ENCODE data around the gene C7orf25. TPM values are rescaled to one million over a fixed set of nuclear protein-coding genes. Genes with fewer than 3 reads are reported as not detected.

C7orf25 gene
- total and polyA plus RNA-seq, 5 donors, result 3.1 to 6.1 (median 5.3) TPM

DNA sequence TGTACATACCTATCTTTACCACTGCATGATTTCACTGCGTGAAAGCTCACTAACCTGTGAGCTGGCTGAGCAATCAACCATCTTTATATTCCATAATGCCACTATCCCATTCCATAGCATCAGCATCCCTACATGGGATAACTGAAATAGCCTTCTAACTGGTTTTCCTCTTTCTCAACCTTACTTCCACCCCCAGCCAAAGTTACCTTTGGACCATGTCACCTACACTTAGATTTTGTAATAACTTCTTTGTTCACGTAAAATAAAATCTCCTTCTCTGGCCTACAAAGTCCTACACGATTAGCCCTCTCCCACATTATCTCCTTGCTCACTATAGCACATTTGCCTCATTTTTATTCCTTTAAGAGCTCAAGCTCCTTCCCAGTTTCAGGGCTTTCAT, 17.6 kb upstream of the C7orf25 start:
- Histone ChIP-seq H3K27me3 (ENCODE audit: control insufficient read depth, insufficient read depth) (no peaks in the 10 kb centered on the region), H3K9me3 (ENCODE audit: control insufficient read depth, low read length) (no peaks in the 10 kb centered on the region), H3K4me3 (ENCODE audit: low read length) (no peak overlapping the region), H3K4me1 (ENCODE audit: control insufficient read depth, insufficient read depth, low read length) (peaks cover 4% of the 10 kb centered on the region), H3K27ac (ENCODE audit: low read length) (no peak overlapping the region)
- 75% methylated on average over 3 of the region's 3 CpGs for WGBS
- DNase-seq (no peak), ATAC-seq (no peak)
- intact Hi-C loops (cut with DNase I), result no loop called here

DNA sequence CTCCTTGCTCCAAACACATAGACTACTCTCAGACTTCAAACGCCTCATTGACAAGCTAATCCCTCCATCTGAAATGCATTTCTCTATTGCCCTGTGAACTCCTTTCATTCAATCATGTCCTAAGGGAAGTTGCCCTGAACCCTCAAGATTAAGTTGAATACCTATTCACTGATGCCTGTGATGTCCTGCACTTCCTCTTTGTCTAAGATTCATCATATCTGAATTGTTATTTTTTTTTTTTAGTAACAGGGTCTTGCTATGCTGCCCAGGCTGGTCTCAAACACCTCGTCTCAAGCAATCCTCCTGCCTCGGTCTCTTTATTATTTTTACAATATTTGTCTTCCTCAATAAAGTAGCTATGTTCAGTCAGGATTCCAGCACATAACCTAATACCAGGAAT, 16.9 kb upstream of the C7orf25 start:
- H3K27me3 ChIP-seq (ENCODE audit: control insufficient read depth, insufficient read depth), result no peaks in the 10 kb centered on the region
- no peak overlapping the region for H3K27ac ChIP-seq (ENCODE audit: low read length)
- peaks cover 4% of the 10 kb centered on the region for H3K4me1 ChIP-seq (ENCODE audit: control insufficient read depth, insufficient read depth, low read length)
- H3K4me3 ChIP-seq (ENCODE audit: low read length), result no peak overlapping the region
- DNase-seq, result no peak
- 75% methylated on average over 3 of the region's 3 CpGs for WGBS
- no peaks in the 10 kb centered on the region for H3K9me3 ChIP-seq (ENCODE audit: control insufficient read depth, low read length)
- no peak for ATAC-seq
- intact Hi-C loops (cut with DNase I), result no loop called here

DNA sequence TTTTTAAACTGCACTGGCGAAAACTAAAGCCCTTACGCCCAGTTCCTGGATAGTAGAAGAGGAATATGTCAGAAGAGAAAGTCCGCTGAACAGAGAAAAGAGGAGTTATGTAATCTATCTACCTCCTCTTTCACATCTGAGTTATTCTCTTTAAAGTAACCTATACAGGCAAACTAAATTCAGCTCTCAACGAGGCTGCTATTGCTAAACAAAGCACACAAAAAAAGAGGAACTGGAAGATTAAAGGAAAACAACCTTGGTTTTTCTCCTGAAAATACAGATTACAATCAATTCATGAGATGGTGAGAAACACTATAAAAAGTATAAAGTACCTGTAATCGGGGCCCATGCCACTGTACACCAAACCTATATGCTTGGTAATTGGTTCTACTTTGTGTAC, 14.3 kb upstream of the C7orf25 start:
- intact Hi-C loops (cut with DNase I), result no loop called here
- no peaks in the 10 kb centered on the region for H3K9me3 ChIP-seq (ENCODE audit: control insufficient read depth, low read length)
- H3K27ac ChIP-seq (ENCODE audit: low read length), result no peak overlapping the region
- DNase-seq (no peak), ATAC-seq (no peak)
- no peak overlapping the region for H3K4me3 ChIP-seq (ENCODE audit: low read length)
- no peaks in the 10 kb centered on the region for H3K27me3 ChIP-seq (ENCODE audit: control insufficient read depth, insufficient read depth)
- H3K4me1 ChIP-seq (ENCODE audit: control insufficient read depth, insufficient read depth, low read length), result peaks cover 4% of the 10 kb centered on the region
- 81% methylated on average over 5 of the region's 5 CpGs for WGBS

DNA sequence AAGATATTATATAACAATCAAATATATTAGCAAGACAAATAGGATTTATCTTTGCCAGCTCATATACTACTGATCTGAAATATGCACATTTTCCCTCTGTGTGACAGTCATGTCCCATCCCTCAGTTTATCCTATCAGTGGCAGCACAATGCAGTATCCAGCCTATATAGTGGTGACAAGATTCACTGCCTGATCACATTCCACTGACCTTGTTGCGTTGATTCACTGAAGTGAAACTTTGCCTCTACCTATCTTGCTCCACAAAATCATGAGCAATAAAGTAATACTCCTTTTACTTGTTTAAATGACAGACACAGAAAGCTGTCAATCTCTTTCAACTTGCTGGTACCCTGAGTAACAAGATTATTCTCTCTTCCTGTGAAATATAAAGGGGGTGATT, 13.8 kb upstream of the C7orf25 start:
- intact Hi-C loops (cut with DNase I), result no loop called here
- H3K27me3 ChIP-seq (ENCODE audit: control insufficient read depth, insufficient read depth), result no peaks in the 10 kb centered on the region
- DNase-seq, result no peak
- H3K9me3 ChIP-seq (ENCODE audit: control insufficient read depth, low read length), result no peaks in the 10 kb centered on the region
- no peak overlapping the region for H3K27ac ChIP-seq (ENCODE audit: low read length)
- WGBS, result 90% methylated on average over 1 of the region's 1 CpG
- no peak for ATAC-seq
- no peak overlapping the region for H3K4me3 ChIP-seq (ENCODE audit: low read length)
- H3K4me1 ChIP-seq (ENCODE audit: control insufficient read depth, insufficient read depth, low read length), result peaks cover 4% of the 10 kb centered on the region

DNA sequence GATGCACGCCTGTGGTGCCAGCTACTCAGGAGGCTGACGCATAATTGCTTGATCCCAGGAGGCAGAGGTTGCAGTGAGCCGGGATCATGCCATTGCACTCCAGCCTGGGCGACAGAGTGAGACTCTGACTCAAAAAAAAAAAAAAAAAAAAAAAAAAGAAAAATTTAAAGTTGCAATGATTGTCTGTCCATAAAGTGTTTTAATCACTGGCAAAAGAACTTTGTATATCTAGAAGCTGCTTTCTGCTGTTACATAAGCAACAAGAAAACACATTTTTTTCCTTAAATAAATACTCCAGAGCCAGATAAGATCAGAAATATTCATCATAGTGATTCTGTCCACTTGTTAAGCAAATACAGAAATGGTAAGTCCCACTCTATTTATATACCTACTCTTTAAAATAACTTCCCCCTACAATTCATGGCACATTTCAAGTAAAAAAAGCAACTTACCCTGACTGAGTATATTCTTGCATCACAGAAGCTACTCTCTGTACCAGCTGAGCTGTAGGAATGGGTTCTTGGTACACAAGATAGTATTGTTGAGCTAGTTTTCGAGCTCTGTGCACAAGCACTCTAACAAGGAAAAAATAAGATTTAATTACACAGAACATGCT, 12.5 kb upstream of the C7orf25 start:
- DNase-seq (no peak), ATAC-seq (no peak)
- H3K27ac ChIP-seq (ENCODE audit: low read length), result no peak overlapping the region
- H3K9me3 ChIP-seq (ENCODE audit: control insufficient read depth, low read length), result no peaks in the 10 kb centered on the region
- H3K4me1 ChIP-seq (ENCODE audit: control insufficient read depth, insufficient read depth, low read length), result no peaks in the 10 kb centered on the region
- H3K4me3 ChIP-seq (ENCODE audit: low read length), result no peak overlapping the region
- H3K27me3 ChIP-seq (ENCODE audit: control insufficient read depth, insufficient read depth), result no peaks in the 10 kb centered on the region
- WGBS, result 95% methylated on average over 5 of the region's 5 CpGs
- intact Hi-C loops (cut with DNase I), result no loop called here

DNA sequence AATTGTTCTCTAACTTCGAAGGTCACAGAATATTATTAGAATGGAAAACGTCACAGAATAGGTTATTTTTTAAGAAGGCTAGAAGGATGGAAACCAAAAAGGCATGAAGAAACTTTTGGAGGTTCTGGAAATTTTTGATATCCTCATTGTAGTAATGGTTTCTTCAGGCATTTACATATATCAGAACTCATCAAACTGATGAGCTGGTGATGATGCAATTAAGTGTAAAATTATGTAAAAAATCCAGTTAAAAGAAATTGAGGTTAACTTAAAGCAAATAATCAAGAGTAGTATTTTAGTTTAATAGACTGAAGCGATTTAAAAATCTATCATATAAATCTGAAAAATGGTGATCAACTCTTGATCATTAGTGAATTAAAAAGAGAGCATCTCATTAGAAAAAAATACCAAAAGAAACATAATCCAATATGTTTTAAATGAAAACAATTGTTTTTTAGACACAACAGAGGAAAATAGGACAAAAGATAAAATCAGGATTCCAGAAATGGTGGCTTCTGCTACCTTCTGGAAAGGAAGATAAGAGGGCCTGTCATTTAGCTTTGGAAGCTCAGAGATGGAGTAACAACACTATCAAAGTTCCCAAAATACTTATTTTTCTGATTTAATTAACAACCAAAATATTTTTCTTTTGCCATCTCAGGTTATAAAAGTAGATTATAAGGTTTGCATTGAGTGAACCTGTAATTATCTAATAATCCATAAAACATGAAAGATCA, 10.3 kb upstream of the C7orf25 start:
- no peaks in the 10 kb centered on the region for H3K9me3 ChIP-seq (ENCODE audit: control insufficient read depth, low read length)
- no peaks in the 10 kb centered on the region for H3K4me1 ChIP-seq (ENCODE audit: control insufficient read depth, insufficient read depth, low read length)
- no peak overlapping the region for H3K4me3 ChIP-seq (ENCODE audit: low read length)
- ATAC-seq, result no peak
- DNase-seq, result no peak
- no peak overlapping the region for H3K27ac ChIP-seq (ENCODE audit: low read length)
- 94% methylated on average over 3 of the region's 3 CpGs for WGBS
- H3K27me3 ChIP-seq (ENCODE audit: control insufficient read depth, insufficient read depth), result no peaks in the 10 kb centered on the region
- intact Hi-C loops (cut with DNase I), result no loop called here

DNA sequence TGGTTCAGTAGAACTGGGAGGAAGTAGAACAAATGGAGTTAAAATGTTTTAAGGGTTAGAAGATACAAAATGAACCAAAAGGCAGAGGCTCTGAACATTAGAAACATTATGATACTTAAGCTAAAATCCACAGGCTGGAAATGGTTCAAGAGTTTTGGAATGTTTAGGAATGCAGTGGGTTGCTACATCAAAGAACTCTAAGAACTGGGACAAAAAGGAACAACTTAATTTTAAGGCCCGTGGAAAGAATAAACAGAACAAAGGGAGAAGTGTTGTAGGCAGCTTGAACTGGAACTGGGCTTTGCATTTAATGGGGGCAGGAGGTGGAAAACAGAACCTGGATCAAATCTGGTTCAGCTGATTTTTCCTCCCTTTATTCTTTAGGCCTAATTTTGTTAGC, 3.5 kb upstream of the C7orf25 start:
- intact Hi-C loops (cut with DNase I), result no loop called here
- no peaks in the 10 kb centered on the region for H3K9me3 ChIP-seq (ENCODE audit: control insufficient read depth, low read length)

DNA sequence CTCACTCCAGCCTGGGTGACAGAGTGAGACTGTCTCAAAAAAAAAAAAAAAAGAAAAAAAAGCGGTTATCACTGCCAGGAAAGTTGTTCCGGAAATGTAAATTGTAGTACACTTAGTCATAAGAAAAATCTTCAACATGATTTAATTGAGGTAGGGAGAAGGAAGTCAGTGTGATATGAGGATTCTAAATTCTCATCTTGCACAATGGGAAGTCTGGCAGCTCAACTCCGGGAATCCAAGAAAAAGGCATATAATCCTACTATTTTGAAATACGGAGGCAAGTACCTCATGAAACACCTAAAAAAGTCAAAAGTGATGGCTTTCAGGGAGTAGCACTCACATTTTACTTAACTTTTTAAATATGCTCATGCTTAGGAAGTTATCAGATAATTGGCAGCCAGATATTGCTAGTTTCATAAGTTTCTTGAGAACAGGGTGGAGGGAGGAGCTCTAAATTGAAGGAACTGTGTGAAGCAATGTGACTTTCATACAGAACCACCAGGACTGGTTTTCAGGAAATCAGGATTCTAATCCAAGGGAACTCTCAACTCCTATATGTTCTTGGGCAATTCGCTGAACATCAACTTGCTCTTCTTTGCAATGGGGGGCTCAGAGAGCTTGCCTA, 2.7 kb upstream of the C7orf25 start:
- Histone ChIP-seq H3K9me3 (ENCODE audit: control insufficient read depth, low read length) (no peaks in the 10 kb centered on the region), H3K4me3 (ENCODE audit: low read length) (no peak overlapping the region), H3K4me1 (ENCODE audit: control insufficient read depth, insufficient read depth, low read length) (no peaks in the 10 kb centered on the region), H3K27me3 (ENCODE audit: control insufficient read depth, insufficient read depth) (no peaks in the 10 kb centered on the region), H3K27ac (ENCODE audit: low read length) (no peak overlapping the region)
- 44% methylated on average over 5 of the region's 5 CpGs for WGBS
- DNase-seq (no peak), ATAC-seq (no peak)
- intact Hi-C loops (cut with DNase I), result no loop called here

More for the DNA sequence above, 3.5 kb upstream of the C7orf25 start:
- DNase-seq (no peak), ATAC-seq (no peak)
- Histone ChIP-seq H3K4me1 (ENCODE audit: control insufficient read depth, insufficient read depth, low read length) (no peaks in the 10 kb centered on the region), H3K4me3 (ENCODE audit: low read length) (no peak overlapping the region), H3K27me3 (ENCODE audit: control insufficient read depth, insufficient read depth) (no peaks in the 10 kb centered on the region), H3K27ac (ENCODE audit: low read length) (no peak overlapping the region)
- 59% methylated on average over 1 of the region's 1 CpG for WGBS

DNA sequence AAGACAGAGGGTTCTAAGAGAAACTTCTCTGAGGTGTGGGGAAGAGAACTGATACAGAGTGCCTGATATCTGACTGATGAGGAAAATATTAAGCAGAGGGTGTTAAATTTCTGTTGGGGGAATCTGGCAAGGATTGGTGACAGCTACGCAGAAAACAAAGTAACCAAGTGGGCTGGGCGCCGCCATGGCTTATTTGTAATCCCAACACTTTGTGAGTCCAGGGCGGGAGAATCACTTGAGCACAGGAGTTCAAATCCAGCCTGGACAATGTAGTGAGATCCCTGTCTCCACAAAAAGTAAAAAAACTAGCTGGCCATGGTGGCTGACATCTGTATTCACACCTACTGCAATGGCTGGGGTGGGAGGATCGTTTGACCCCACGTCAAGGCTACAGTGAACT, 2.1 kb upstream of the C7orf25 start:
- WGBS, result 61% methylated on average over 6 of the region's 6 CpGs
- H3K9me3 ChIP-seq (ENCODE audit: control insufficient read depth, low read length), result no peaks in the 10 kb centered on the region
- no peaks in the 10 kb centered on the region for H3K4me1 ChIP-seq (ENCODE audit: control insufficient read depth, insufficient read depth, low read length)
- ATAC-seq, result no peak
- intact Hi-C loops (cut with DNase I), result no loop called here
- peak in 1 of 3 donors; percentile 57 for DNase-seq
- H3K4me3 ChIP-seq (ENCODE audit: low read length), result no peak overlapping the region
- H3K27me3 ChIP-seq (ENCODE audit: control insufficient read depth, insufficient read depth), result no peaks in the 10 kb centered on the region
- H3K27ac ChIP-seq (ENCODE audit: low read length), result no peak overlapping the region

DNA sequence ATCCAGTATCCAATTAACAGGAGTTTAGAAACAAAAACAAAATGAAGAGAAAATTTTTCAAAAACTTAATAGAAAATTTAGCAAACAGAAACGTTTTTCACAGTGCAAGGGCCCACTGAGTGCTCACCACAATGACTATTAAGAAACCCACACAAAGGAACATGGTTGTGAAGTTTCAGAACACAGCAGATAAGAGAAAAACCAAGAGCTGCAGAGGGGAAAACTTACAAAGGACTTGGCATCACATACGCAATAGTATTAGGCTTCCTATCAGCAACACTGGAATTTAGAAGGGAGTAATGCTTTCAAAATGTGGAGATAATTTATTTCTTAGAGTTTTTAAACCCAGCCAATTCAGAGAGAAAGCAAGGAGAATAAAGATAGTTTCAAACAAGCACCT, 1.7 kb upstream of the C7orf25 start:
- Histone ChIP-seq H3K9me3 (ENCODE audit: control insufficient read depth, low read length) (no peaks in the 10 kb centered on the region), H3K27me3 (ENCODE audit: control insufficient read depth, insufficient read depth) (no peaks in the 10 kb centered on the region), H3K4me1 (ENCODE audit: control insufficient read depth, insufficient read depth, low read length) (no peaks in the 10 kb centered on the region), H3K4me3 (ENCODE audit: low read length) (no peak overlapping the region), H3K27ac (ENCODE audit: low read length) (no peak overlapping the region)
- intact Hi-C loops (cut with DNase I), result no loop called here
- 45% methylated on average over 2 of the region's 2 CpGs for WGBS
- DNase-seq (no peak), ATAC-seq (no peak)

DNA sequence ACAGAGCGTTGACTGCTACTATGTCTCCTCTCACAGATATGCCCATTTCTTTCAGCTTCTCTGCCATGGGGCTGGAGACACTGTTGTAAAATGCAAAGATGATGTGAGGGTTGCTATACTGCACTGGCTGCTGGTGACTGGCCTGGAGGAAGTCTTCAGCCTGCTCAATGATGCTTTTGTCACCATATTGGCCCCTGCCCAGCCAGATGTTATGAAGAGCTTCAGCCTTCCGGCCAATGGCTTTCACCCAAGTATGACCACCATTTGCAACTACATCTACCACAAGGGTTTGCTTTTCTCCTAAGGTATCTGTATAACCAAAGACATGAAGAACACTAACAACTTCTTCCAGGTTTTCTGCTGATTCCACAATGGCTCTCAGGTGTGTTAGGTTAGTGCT, 1.6 kb downstream of the C7orf25 start:
- Histone ChIP-seq H3K9me3 (ENCODE audit: control insufficient read depth, low read length) (no peaks in the 10 kb centered on the region), H3K27me3 (ENCODE audit: control insufficient read depth, insufficient read depth) (no peaks in the 10 kb centered on the region), H3K4me1 (ENCODE audit: control insufficient read depth, insufficient read depth, low read length) (no peaks in the 10 kb centered on the region), H3K4me3 (ENCODE audit: low read length) (no peak overlapping the region), H3K27ac (ENCODE audit: low read length) (no peak overlapping the region)
- intact Hi-C loops (cut with DNase I), result no loop called here
- DNase-seq, result no peak
- ATAC-seq, result no peak
- 90% methylated on average over 2 of the region's 2 CpGs for WGBS
